Mesothelial cell of epicardium (in vitro differentiated cells): Measurements from ENCODE around the gene STK31. TPM values are rescaled to one million over a fixed set of nuclear protein-coding genes. Genes with fewer than 3 reads are reported as not detected.
"Not testable (repeated sequence)": the region's sequence is repeated elsewhere in the genome, so short reads cannot be mapped to it uniquely, and the experiment has no call there.

Source experiments
- DNase-seq, 2 experiments: peaks; one replicate each; pipeline ENCODE4 v3.0.0; 2021; ENCODE audit warnings: low spot score in 2 of 2; ENCODE audit not compliant: unreplicated experiment in 2 of 2
- H3K27ac Mint-ChIP-seq: 2 replicates; pipeline ENCODE4 v1.8.0; 2021; ENCODE audit warnings: mixed read lengths
- H3K27me3 Mint-ChIP-seq: 2 replicates; pipeline ENCODE4 v1.8.0; 2021; ENCODE audit warnings: low read depth, mixed read lengths
- H3K36me3 Mint-ChIP-seq: 2 replicates; pipeline ENCODE4 v1.8.0; 2021; ENCODE audit warnings: mixed read lengths
- H3K4me1 Mint-ChIP-seq: 2 replicates; pipeline ENCODE4 v1.8.0; 2021; ENCODE audit warnings: mixed read lengths
- H3K4me3 Mint-ChIP-seq: 2 replicates; pipeline ENCODE4 v1.8.0; 2021; ENCODE audit warnings: mild to moderate bottlenecking, moderate library complexity, mixed read lengths
- H3K9me3 Mint-ChIP-seq: 2 replicates; pipeline ENCODE4 v1.8.0; 2021; ENCODE audit warnings: mixed read lengths
- CTCF ChIP-seq: fragments of 200-600 bp; sonication (generic); IDR thresholded peaks from one replicate; pipeline ENCODE4 v1.5.0; 2021; ENCODE audit warnings: antibody characterized with exemption; ENCODE audit not compliant: unreplicated experiment
- total RNA-seq: library from RNA; stranded (reverse); gene quantifications from 3 replicates; pipeline ENCODE4 v1.2.1, GENCODE V29; 2021

Gene STK31
- total RNA-seq, 1 donor from 2014 or later = 0.94 TPM

GRCh38 chr7:23767514-23767913, 57.5 kb downstream of the STK31 start:
- H3K36me3 Mint-ChIP-seq = no peaks in the 10 kb centered on the region
- H3K9me3 Mint-ChIP-seq = no peaks in the 10 kb centered on the region
- no peak for TF ChIP-seq CTCF
- DNase-seq = no peak
- H3K4me3 Mint-ChIP-seq = no peak overlapping the region
- H3K27me3 Mint-ChIP-seq = no peaks in the 10 kb centered on the region
- no peak overlapping the region for H3K27ac Mint-ChIP-seq
- no peaks in the 10 kb centered on the region for H3K4me1 Mint-ChIP-seq

GRCh38 chr7:23768022-23768421, 58.0 kb downstream of the STK31 start:
- TF ChIP-seq CTCF = no peak
- no peaks in the 10 kb centered on the region for H3K4me1 Mint-ChIP-seq
- DNase-seq = no peak
- no peak overlapping the region for H3K4me3 Mint-ChIP-seq
- H3K36me3 Mint-ChIP-seq = no peaks in the 10 kb centered on the region
- H3K9me3 Mint-ChIP-seq = no peaks in the 10 kb centered on the region
- no peaks in the 10 kb centered on the region for H3K27me3 Mint-ChIP-seq
- H3K27ac Mint-ChIP-seq = no peak overlapping the region

GRCh38 chr7:23779185-23779800, 69.3 kb downstream of the STK31 start:
- H3K27ac Mint-ChIP-seq, H3K9me3 Mint-ChIP-seq, DNase-seq, H3K36me3 Mint-ChIP-seq, H3K4me3 Mint-ChIP-seq, H3K27me3 Mint-ChIP-seq, H3K4me1 Mint-ChIP-seq: not testable (repeated sequence)

- Mint-ChIP-seq H3K9me3 (no peaks in the 10 kb centered on the region), H3K4me1 (peaks cover 3% of the 10 kb centered on the region), H3K27me3 (no peaks in the 10 kb centered on the region), H3K36me3 (no peaks in the 10 kb centered on the region), H3K4me3 (no peak overlapping the region), H3K27ac (no peak overlapping the region)
- DNase-seq = no peak
- no peak for TF ChIP-seq CTCF
These were observed 73.1 kb downstream of the STK31 start for GRCh38 chr7:23783115-23783514.

GRCh38 chr7:23787272-23787671, 77.3 kb downstream of the STK31 start:
- no peaks in the 10 kb centered on the region for H3K36me3 Mint-ChIP-seq
- no peaks in the 10 kb centered on the region for H3K27me3 Mint-ChIP-seq
- H3K9me3 Mint-ChIP-seq = no peaks in the 10 kb centered on the region
- H3K4me3 Mint-ChIP-seq = no peak overlapping the region
- TF ChIP-seq CTCF = no peak
- no peak for DNase-seq
- H3K4me1 Mint-ChIP-seq = no peaks in the 10 kb centered on the region
- H3K27ac Mint-ChIP-seq = no peak overlapping the region

GRCh38 chr7:23788843-23789242, 78.8 kb downstream of the STK31 start:
- H3K4me1 Mint-ChIP-seq = no peaks in the 10 kb centered on the region

More at GRCh38 chr7:23788843-23789242, 78.8 kb downstream of the STK31 start:
- Mint-ChIP-seq H3K4me3 (no peak overlapping the region), H3K36me3 (peaks cover 8% of the 10 kb centered on the region), H3K27ac (no peak overlapping the region), H3K27me3 (no peaks in the 10 kb centered on the region), H3K9me3 (peaks cover 11% of the 10 kb centered on the region)
- TF ChIP-seq CTCF = no peak
- no peak for DNase-seq
